WTC11 (cell line): ENCODE data around the gene FOXP1. TPM values are rescaled to one million over a fixed set of nuclear protein-coding genes. Genes with fewer than 3 reads are reported as not detected.

Experiments
- ATAC-seq: fragments of 200-7000 bp; cut with Tn5 transposase; 2 replicates; pipeline ENCODE4 v1.10.0; 2021; ENCODE audit warnings: mild to moderate bottlenecking, moderate library complexity
- CTCF ChIA-PET: fragments of 300-600 bp; sonication (Branson Sonifier 250); formaldehyde crosslinking; loops from one replicate; lab custom pipeline; 2021; ENCODE audit warnings: antibody characterized with exemption; lab: Charles Lee
- POLR2A ChIA-PET: fragments of 350-600 bp; sonication (Branson Sonifier 250); formaldehyde crosslinking; loops from one replicate; lab custom pipeline; 2021; ENCODE audit warnings: antibody characterized with exemption; lab: Charles Lee
- DNase-seq: peaks from one replicate; pipeline ENCODE4 v3.0.0; 2021; ENCODE audit warnings: low spot score
- H3K27ac Mint-ChIP-seq: 2 replicates; pipeline ENCODE4 v1.8.0; 2021; ENCODE audit warnings: mixed read lengths
- H3K27me3 Mint-ChIP-seq: 2 replicates; pipeline ENCODE4 v1.8.0; 2021; ENCODE audit warnings: low read depth, mild to moderate bottlenecking, moderate library complexity, mixed read lengths
- H3K36me3 Mint-ChIP-seq: 2 replicates; pipeline ENCODE4 v1.8.0; 2021; ENCODE audit warnings: mixed read lengths
- H3K4me1 Mint-ChIP-seq: 2 replicates; pipeline ENCODE4 v1.8.0; 2022; ENCODE audit warnings: mixed read lengths
- H3K4me3 Mint-ChIP-seq: 2 replicates; pipeline ENCODE4 v1.8.0; 2021; ENCODE audit warnings: mild to moderate bottlenecking, moderate library complexity, mixed read lengths
- H3K9me3 Mint-ChIP-seq: 2 replicates; pipeline ENCODE4 v1.8.0; 2021; ENCODE audit warnings: mixed read lengths
- ATF1 ChIP-seq: sonication (generic); formaldehyde crosslinking; IDR thresholded peaks from 2 replicates; pipeline ENCODE4 v1.8.1; 2023; ENCODE audit warnings: mild to moderate bottlenecking, moderate library complexity, missing genetic modification reagents
- CREM ChIP-seq: sonication (generic); formaldehyde crosslinking; IDR thresholded peaks from 2 replicates; pipeline ENCODE4 v1.8.1; 2022; ENCODE audit warnings: mild to moderate bottlenecking, missing genetic modification reagents, moderate library complexity
- EMX1 ChIP-seq: fragments of 250-450 bp; sonication (Bioruptor Pico); IDR thresholded peaks from 2 replicates; pipeline ENCODE4 v1.8.0; 2021; ENCODE audit warnings: mild to moderate bottlenecking
- FOXJ3 ChIP-seq: sonication (generic); formaldehyde crosslinking; IDR thresholded peaks from 2 replicates; pipeline ENCODE4 v1.9.0; 2021; ENCODE audit warnings: missing genetic modification reagents, mild to moderate bottlenecking, borderline replicate concordance
- GRHL2 ChIP-seq: fragments of 250-450 bp; sonication (Bioruptor Pico); IDR thresholded peaks from 2 replicates; pipeline ENCODE4 v1.8.0; 2022; ENCODE audit warnings: mild to moderate bottlenecking, moderate library complexity; ENCODE audit not compliant: insufficient replicate concordance, severe bottlenecking
- IRF2 ChIP-seq: sonication (generic); formaldehyde crosslinking; IDR thresholded peaks from 2 replicates; pipeline ENCODE4 v1.8.0; 2022; ENCODE audit warnings: low read depth, missing genetic modification reagents, borderline replicate concordance
- NFATC4 ChIP-seq: fragments of 250-450 bp; sonication (Bioruptor Pico); IDR thresholded peaks from 2 replicates; pipeline ENCODE4 v1.9.0; 2021; ENCODE audit warnings: mild to moderate bottlenecking
- NFE2L1 ChIP-seq: sonication (generic); formaldehyde crosslinking; IDR thresholded peaks from 2 replicates; pipeline ENCODE4 v1.8.1; 2023; ENCODE audit warnings: missing genetic modification reagents
- NFYB ChIP-seq: sonication (generic); formaldehyde crosslinking; conservative IDR thresholded peaks from 2 replicates; pipeline ENCODE4 v1.8.0; 2022; ENCODE audit warnings: low read depth, missing genetic modification reagents
- SMAD3 ChIP-seq: sonication (generic); formaldehyde crosslinking; IDR thresholded peaks from 2 replicates; pipeline ENCODE4 v1.8.0; 2022; ENCODE audit warnings: missing genetic modification reagents, mild to moderate bottlenecking, borderline replicate concordance
- SMAD4 ChIP-seq: sonication (generic); formaldehyde crosslinking; IDR thresholded peaks from 2 replicates; pipeline ENCODE4 v1.8.0; 2022; ENCODE audit warnings: mild to moderate bottlenecking, missing genetic modification reagents
- USF2 ChIP-seq: sonication (generic); formaldehyde crosslinking; IDR thresholded peaks from 2 replicates; pipeline ENCODE4 v1.8.1; 2023; ENCODE audit warnings: mild to moderate bottlenecking, missing genetic modification reagents, moderate library complexity
- total RNA-seq: library from RNA; stranded (reverse); gene quantifications from 3 replicates; pipeline ENCODE4 v1.2.3, GENCODE V29; 2021
- TF ChIP-seq, protein P1 (sequence below): sonication (generic); formaldehyde crosslinking; conservative IDR thresholded peaks from 2 replicates; pipeline ENCODE4 v1.8.1; 2022; ENCODE audit warnings: mild to moderate bottlenecking, missing genetic modification reagents
- TF ChIP-seq, protein P2 (sequence below): fragments of 250-450 bp; sonication (Bioruptor Pico); IDR thresholded peaks from 2 replicates; pipeline ENCODE4 v2.1.2; 2022; ENCODE audit warnings: mild to moderate bottlenecking, moderate library complexity

FOXP1 gene
- total RNA-seq, 1 experiment from 2014 or later, result 25.8 TPM

- ChIA-PET POLR2A (no interaction called here), CTCF (interaction anchor here (0.7 kb wide), 1 partner anchor 10 kb away, joined by 3 read pairs; no protein-coding TSS in a partner anchor)
- H3K27ac Mint-ChIP-seq, result no peak overlapping the region
- H3K27me3 Mint-ChIP-seq, result peaks cover 18% of the 10 kb centered on the region
- H3K9me3 Mint-ChIP-seq, result peaks cover 16% of the 10 kb centered on the region
- no peak for ATAC-seq
- peaks cover 24% of the 10 kb centered on the region for H3K36me3 Mint-ChIP-seq
- TF ChIP-seq SMAD4 (CRISPR knock-in tag), result no peak
- peaks cover 8% of the 10 kb centered on the region for H3K4me1 Mint-ChIP-seq
- no peak for DNase-seq
- H3K4me3 Mint-ChIP-seq, result no peak overlapping the region
Measured at GRCh38 chr3:71012971-71013370, 570.6 kb downstream of the FOXP1 start.

DNA sequence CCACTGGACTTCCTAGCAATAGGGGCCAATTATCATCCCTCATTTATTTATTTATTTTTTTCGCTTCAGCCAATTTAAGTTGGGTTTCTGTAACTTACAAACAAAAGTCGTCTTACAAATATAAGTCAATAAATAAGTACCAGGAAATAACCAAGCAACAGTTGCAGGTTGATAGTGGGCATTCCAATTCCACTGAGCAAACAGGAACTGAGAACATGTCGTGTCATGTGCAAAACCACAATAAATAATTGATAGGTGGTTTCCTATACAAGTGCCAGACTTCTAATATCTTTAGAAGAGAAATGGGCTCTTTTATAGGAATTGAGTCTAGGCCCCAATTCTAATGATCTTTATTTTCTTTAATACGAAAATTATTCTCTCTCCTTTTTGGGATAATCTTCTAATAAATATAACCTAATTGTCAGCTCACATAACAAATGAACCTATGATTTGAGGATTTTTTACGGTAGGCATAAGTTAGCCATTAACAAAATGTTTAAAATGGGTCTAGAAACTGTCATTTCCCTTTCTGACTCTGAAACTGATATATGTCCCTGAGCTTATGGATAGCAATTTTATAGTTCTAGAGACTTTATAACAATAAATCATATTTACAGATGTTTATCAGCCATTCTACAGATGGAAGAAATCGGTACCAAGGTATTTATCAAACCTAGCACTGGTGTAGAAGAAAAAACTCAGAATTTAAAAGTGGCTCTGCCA lies 571.8 kb downstream of the FOXP1 start:
- DNase-seq (no peak), ATAC-seq (no peak)
- Mint-ChIP-seq H3K4me3 (no peak overlapping the region), H3K36me3 (peaks cover 24% of the 10 kb centered on the region), H3K27ac (no peak overlapping the region), H3K27me3 (peaks cover 22% of the 10 kb centered on the region), H3K9me3 (peaks cover 16% of the 10 kb centered on the region), H3K4me1 (peaks cover 21% of the 10 kb centered on the region)
- TF ChIP-seq IRF2 (CRISPR knock-in tag), result no peak
- TF ChIP-seq CREM (CRISPR knock-in tag), result no peak
- TF ChIP-seq SMAD3 (CRISPR knock-in tag), result no peak
- TF ChIP-seq GRHL2 (CRISPR knock-in tag), result no peak
- TF ChIP-seq SMAD4 (CRISPR knock-in tag), result no peak
- ChIA-PET POLR2A (no interaction called here), CTCF (no interaction called here)

DNA sequence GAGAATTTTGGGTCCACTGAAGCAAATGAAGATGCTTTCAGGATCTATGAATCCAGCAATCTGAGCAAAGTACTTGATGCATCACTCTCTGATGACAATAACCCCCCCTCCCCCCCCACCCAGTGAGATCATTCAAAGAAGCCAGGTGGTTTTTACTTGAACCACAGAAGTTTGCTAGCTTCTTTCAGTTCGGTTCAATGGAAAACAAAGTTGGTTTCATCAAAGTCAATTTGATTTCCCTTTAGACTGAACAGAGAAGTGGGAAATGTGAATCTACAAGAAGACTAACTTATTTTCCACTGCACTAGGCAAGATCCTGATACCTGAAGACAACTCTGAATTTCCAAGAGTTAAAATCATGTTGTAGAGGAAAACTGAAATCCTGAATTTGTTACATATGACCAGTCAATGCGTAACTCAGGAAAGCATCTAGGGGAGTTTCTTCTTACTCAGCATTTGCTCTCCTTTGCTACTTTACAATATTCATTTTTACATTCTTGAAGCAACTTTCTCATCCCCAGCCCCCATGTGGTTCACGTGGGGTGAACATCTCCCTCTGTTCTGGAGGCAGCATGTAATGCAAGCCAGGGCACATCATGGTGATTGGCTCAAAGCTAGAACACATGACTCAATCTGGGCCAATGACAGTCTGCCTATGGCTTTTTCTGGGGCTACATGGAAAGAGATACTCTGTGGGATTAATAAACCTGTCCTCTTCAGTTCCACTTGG lies 572.6 kb downstream of the FOXP1 start:
- peak; percentile 38; the same call in 1 of the 2 replicates for TF ChIP-seq USF2 (CRISPR knock-in tag)
- TF ChIP-seq, protein P1, sequence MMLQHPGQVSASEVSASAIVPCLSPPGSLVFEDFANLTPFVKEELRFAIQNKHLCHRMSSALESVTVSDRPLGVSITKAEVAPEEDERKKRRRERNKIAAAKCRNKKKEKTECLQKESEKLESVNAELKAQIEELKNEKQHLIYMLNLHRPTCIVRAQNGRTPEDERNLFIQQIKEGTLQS (CRISPR knock-in tag), result no peak
- TF ChIP-seq NFYB (CRISPR knock-in tag), result peak; percentile 55
- no peak for TF ChIP-seq NFE2L1
- Mint-ChIP-seq H3K27ac (no peak overlapping the region), H3K27me3 (peaks cover 22% of the 10 kb centered on the region), H3K36me3 (peaks cover 24% of the 10 kb centered on the region), H3K4me3 (no peak overlapping the region), H3K4me1 (peaks cover 21% of the 10 kb centered on the region), H3K9me3 (peaks cover 16% of the 10 kb centered on the region)
- DNase-seq (no peak), ATAC-seq (no peak)
- POLR2A ChIA-PET, result no interaction called here
- CTCF ChIA-PET, result no interaction called here

DNA sequence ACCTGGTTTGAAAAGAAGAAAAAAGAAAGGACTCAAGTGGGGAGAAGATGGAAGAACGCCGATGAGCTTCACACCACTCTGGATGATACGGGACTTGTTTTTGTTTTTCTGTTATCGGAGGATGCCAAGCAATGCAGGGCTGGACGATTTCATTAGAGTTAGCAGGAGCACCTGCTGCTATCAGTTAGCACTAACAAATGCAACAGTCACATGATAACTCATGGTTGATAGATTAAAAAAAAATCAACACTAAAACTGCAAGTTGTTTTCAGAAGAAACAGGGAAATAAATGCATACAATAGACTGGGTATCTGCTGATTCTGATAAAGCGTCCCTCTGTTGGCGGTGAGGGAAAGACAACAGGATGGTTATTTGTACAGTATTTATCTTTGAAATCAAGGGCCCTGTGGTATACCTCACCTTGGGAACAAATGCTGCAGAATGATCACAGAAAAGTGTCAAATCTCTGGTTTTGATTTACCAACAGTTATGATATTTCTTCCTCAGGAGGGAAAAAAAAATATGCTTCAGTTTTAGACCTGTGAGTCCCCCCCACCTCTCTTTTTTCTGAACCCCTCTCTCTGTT lies 575.1 kb downstream of the FOXP1 start:
- no peak for DNase-seq
- H3K27me3 Mint-ChIP-seq, result peaks cover 22% of the 10 kb centered on the region
- H3K4me3 Mint-ChIP-seq, result no peak overlapping the region
- peaks cover 4% of the 10 kb centered on the region for H3K36me3 Mint-ChIP-seq
- ATAC-seq, result no peak
- POLR2A ChIA-PET, result no interaction called here
- TF ChIP-seq, protein P2, sequence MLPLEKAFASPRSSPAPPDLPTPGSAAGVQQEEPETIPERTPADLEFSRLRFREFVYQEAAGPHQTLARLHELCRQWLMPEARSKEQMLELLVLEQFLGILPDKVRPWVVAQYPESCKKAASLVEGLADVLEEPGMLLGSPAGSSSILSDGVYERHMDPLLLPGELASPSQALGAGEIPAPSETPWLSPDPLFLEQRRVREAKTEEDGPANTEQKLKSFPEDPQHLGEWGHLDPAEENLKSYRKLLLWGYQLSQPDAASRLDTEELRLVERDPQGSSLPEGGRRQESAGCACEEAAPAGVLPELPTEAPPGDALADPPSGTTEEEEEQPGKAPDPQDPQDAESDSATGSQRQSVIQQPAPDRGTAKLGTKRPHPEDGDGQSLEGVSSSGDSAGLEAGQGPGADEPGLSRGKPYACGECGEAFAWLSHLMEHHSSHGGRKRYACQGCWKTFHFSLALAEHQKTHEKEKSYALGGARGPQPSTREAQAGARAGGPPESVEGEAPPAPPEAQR (CRISPR knock-in tag), result no peak
- TF ChIP-seq NFATC4 (CRISPR knock-in tag) (no peak), EMX1 (CRISPR knock-in tag) (no peak), ATF1 (no peak), FOXJ3 (no peak)
- TF ChIP-seq, all 79 proteins: peak for 0
- Mint-ChIP-seq H3K27ac (no peak overlapping the region), H3K9me3 (peaks cover 3% of the 10 kb centered on the region), H3K4me1 (peaks cover 21% of the 10 kb centered on the region)
- CTCF ChIA-PET, result interaction anchor here (1.2 kb wide), 1 partner anchor 14 kb away, joined by 6 read pairs; no protein-coding TSS in a partner anchor
